ENCODE data around the gene MAP2K6. TPM values are rescaled to one million over a fixed set of nuclear protein-coding genes. Genes with fewer than 3 reads are reported as not detected.

The MAP2K6 gene
- polyA plus RNA-seq, 1 of the 3 experiments (the other 2 are of a cell fraction): 6.7 TPM

DNA sequence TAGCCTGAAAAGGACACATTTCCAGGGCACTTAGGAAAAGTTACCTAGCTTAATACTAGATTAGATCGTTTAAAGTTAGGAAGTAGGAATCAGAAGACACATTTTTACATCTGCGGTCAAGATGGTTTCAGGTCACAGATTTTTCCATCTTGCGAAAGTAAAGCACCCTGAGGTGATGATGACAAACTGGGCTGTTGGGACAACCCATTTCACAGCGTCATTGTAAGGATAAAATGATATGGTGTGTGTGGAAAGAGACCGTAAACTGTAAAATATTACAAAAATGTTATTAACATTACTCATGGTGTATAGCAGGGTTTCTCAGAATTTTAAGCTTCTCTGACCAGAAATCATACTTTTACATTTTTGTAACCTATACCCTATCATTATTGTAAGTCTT lies 10.1 kb upstream of the MAP2K6 start:
- TF ChIP-seq RAD21 (IDR thresholded peaks at IDR 0.05; ENCODE audit: low read length) (no peak), SIN3A (IDR thresholded peaks at IDR 0.05; ENCODE audit: borderline replicate concordance, low read depth, low read length) (no peak), EZH2phosphoT487 (IDR thresholded peaks at IDR 0.05; ENCODE audit: borderline replicate concordance, low read depth) (no peak), POLR2AphosphoS5 (IDR thresholded peaks at IDR 0.05; ENCODE audit: low read depth, low read length) (no peak), TAF1 (IDR thresholded peaks at IDR 0.05; ENCODE audit: borderline replicate concordance, low read depth, low read length) (no peak), GATA2 (CRISPR knock-in tag; IDR thresholded peaks at IDR 0.05) (no peak), GABPA (IDR thresholded peaks at IDR 0.05; ENCODE audit: low read depth) (no peak), FOXM1 (IDR thresholded peaks at IDR 0.05; ENCODE audit: low read depth) (no peak), TEAD4 (IDR thresholded peaks at IDR 0.05; ENCODE audit: borderline replicate concordance, insufficient read depth) (no peak), CHD2 (IDR thresholded peaks at IDR 0.05; ENCODE audit: low read length, partially characterized antibody) (no peak), TCF12 (IDR thresholded peaks at IDR 0.05) (no peak)
- TF ChIP-seq, protein P1, sequence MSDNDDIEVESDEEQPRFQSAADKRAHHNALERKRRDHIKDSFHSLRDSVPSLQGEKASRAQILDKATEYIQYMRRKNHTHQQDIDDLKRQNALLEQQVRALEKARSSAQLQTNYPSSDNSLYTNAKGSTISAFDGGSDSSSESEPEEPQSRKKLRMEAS (IDR thresholded peaks at IDR 0.05; ENCODE audit: low read depth): no peak
- TF ChIP-seq, protein P2, sequence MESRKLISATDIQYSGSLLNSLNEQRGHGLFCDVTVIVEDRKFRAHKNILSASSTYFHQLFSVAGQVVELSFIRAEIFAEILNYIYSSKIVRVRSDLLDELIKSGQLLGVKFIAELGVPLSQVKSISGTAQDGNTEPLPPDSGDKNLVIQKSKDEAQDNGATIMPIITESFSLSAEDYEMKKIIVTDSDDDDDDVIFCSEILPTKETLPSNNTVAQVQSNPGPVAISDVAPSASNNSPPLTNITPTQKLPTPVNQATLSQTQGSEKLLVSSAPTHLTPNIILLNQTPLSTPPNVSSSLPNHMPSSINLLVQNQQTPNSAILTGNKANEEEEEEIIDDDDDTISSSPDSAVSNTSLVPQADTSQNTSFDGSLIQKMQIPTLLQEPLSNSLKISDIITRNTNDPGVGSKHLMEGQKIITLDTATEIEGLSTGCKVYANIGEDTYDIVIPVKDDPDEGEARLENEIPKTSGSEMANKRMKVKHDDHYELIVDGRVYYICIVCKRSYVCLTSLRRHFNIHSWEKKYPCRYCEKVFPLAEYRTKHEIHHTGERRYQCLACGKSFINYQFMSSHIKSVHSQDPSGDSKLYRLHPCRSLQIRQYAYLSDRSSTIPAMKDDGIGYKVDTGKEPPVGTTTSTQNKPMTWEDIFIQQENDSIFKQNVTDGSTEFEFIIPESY (IDR thresholded peaks at IDR 0.05; ENCODE audit: borderline replicate concordance, low read depth): no peak
- TF ChIP-seq, protein P3, sequence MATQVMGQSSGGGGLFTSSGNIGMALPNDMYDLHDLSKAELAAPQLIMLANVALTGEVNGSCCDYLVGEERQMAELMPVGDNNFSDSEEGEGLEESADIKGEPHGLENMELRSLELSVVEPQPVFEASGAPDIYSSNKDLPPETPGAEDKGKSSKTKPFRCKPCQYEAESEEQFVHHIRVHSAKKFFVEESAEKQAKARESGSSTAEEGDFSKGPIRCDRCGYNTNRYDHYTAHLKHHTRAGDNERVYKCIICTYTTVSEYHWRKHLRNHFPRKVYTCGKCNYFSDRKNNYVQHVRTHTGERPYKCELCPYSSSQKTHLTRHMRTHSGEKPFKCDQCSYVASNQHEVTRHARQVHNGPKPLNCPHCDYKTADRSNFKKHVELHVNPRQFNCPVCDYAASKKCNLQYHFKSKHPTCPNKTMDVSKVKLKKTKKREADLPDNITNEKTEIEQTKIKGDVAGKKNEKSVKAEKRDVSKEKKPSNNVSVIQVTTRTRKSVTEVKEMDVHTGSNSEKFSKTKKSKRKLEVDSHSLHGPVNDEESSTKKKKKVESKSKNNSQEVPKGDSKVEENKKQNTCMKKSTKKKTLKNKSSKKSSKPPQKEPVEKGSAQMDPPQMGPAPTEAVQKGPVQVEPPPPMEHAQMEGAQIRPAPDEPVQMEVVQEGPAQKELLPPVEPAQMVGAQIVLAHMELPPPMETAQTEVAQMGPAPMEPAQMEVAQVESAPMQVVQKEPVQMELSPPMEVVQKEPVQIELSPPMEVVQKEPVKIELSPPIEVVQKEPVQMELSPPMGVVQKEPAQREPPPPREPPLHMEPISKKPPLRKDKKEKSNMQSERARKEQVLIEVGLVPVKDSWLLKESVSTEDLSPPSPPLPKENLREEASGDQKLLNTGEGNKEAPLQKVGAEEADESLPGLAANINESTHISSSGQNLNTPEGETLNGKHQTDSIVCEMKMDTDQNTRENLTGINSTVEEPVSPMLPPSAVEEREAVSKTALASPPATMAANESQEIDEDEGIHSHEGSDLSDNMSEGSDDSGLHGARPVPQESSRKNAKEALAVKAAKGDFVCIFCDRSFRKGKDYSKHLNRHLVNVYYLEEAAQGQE (IDR thresholded peaks at IDR 0.05; ENCODE audit: low read depth, low read length): no peak
- Histone ChIP-seq H3K9me3 (no peaks in the 10 kb centered on the region), H2AFZ (ENCODE audit: low read depth) (no peak overlapping the region), H3K4me2 (no peak overlapping the region), H3K4me1 (ENCODE audit: control insufficient read depth in 1 of 2, insufficient read depth in 2 of 2, low read depth in 1 of 2, low read length in 1 of 2) (no peaks in the 10 kb centered on the region), H3K79me2 (ENCODE audit: insufficient read depth) (no peaks in the 10 kb centered on the region), H3K27ac (ENCODE audit: low read depth in 2 of 2, low read length in 1 of 2) (no peak overlapping the region), H3F3A (replicated peaks; ENCODE audit: insufficient read depth) (no peaks in the 10 kb centered on the region), H3K36me3 (replicated peaks in 1 of 2; ENCODE audit: control insufficient read depth in 1 of 2, insufficient read depth in 2 of 2, low read length in 1 of 2) (no peaks in the 10 kb centered on the region), H3K27me3 (ENCODE audit: insufficient read depth) (no peaks in the 10 kb centered on the region), H4K20me1 (ENCODE audit: insufficient read depth) (no peaks in the 10 kb centered on the region), H3K9ac (no peak overlapping the region), H3K4me3 (ENCODE audit: low read depth in 2 of 2, low read length in 1 of 2) (no peak overlapping the region), H3K9me2 (no peaks in the 10 kb centered on the region)
- no peak for DNase-seq
- WGBS (ENCODE audit: low lambda C conversion rate): 85% methylated on average over 5 of the region's 5 CpGs
- ChIA-PET CTCF (interaction anchor here (1.0 to 3.5 kb wide), 2 partner anchors 9 to 69 kb away, joined by 3 to 19 read pairs; no protein-coding TSS in a partner anchor), POLR2A (no interaction called here)
